Suprapubic skin (tissue), 4 donors: ENCODE results near the gene PKMYT1.

ENCODE experiments used
- EP300 ChIP-seq: sonication (generic); formaldehyde crosslinking; IDR thresholded peaks from one replicate; pipeline ENCODE4 v1.6.1; 2017; ENCODE audit warnings: antibody characterized with exemption
- POLR2A ChIP-seq, 2 donors: fragments of 450-650 bp; IDR thresholded peaks; one replicate each; pipeline ENCODE4 v1.6.1; 2017; ENCODE audit warnings: antibody characterized with exemption in 2 of 2, mild to moderate bottlenecking in 2 of 2, moderate library complexity in 2 of 2
- POLR2AphosphoS5 ChIP-seq, 3 donors: sonication (generic); formaldehyde crosslinking; IDR thresholded peaks; one replicate each; pipeline ENCODE4 v1.6.1; 2017; ENCODE audit warnings: antibody characterized with exemption in 3 of 3
- TF ChIP-seq, protein P1 (sequence below), 2 donors: fragments of 200-600 bp in 1 of 2; fragments of 450-650 bp in 1 of 2; sonication (generic) in 1 of 2; IDR thresholded peaks; one replicate each; pipeline ENCODE4 v1.5.1; 2016 to 2019; ENCODE audit warnings: antibody characterized with exemption in 2 of 2, mild to moderate bottlenecking in 1 of 2, moderate library complexity in 1 of 2

DNA sequence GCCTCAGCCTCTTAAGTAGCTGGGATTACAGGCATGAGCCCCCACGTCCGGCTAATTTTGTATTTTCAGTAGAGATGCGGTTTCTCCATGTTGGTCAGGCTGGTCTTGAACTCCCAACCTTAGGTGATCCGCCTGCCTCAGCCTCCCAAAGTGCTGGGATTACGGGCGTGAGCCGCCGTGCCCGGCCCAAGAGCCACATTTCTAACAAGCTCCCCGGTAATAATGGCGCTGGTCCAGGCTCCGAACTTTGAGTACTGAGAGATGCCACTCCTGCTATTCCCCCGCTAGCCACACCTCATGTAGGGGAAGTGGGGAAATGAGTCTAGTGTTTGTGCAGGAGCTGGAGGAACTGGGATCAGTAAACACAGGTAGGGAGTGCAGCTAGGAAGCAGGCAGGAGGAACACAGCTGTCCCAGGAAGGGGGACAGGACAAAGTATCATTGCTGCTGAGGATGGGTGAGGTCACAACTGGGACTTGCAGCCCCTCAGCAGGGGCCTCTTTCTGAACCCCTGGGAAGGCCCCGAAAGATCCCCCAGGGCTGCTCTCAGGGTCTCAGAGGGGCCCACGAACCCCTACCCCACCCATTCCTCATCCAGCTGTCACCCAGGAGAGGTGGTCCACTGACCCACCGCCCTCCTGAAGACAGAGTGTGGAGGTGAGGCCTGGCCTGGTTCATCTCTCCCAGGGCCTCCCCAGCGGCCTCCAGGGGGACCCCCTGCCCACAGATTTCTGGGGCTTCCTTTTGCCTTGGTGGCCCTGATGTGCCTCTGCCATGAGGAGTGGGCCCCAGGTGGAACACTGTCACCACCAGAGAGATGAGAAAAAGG, 19.8 kb downstream of the PKMYT1 start:
- TF ChIP-seq, protein P1, sequence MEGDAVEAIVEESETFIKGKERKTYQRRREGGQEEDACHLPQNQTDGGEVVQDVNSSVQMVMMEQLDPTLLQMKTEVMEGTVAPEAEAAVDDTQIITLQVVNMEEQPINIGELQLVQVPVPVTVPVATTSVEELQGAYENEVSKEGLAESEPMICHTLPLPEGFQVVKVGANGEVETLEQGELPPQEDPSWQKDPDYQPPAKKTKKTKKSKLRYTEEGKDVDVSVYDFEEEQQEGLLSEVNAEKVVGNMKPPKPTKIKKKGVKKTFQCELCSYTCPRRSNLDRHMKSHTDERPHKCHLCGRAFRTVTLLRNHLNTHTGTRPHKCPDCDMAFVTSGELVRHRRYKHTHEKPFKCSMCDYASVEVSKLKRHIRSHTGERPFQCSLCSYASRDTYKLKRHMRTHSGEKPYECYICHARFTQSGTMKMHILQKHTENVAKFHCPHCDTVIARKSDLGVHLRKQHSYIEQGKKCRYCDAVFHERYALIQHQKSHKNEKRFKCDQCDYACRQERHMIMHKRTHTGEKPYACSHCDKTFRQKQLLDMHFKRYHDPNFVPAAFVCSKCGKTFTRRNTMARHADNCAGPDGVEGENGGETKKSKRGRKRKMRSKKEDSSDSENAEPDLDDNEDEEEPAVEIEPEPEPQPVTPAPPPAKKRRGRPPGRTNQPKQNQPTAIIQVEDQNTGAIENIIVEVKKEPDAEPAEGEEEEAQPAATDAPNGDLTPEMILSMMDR (IDR thresholded peaks at IDR 0.05): no peak
- no peak for TF ChIP-seq POLR2A (IDR thresholded peaks at IDR 0.05)
- TF ChIP-seq EP300: no peak
- TF ChIP-seq POLR2AphosphoS5 (IDR thresholded peaks at IDR 0.05): no peak
